ENCODE data around the gene HOOK1. TPM values are rescaled to one million over a fixed set of nuclear protein-coding genes. Genes with fewer than 3 reads are reported as not detected.
"Not testable (repeated sequence)": the region's sequence is repeated elsewhere in the genome, so short reads cannot be mapped to it uniquely, and the experiment has no call there.

HOOK1 gene
- total RNA-seq, 1 donor from 2014 or later = 4.0 TPM

DNA sequence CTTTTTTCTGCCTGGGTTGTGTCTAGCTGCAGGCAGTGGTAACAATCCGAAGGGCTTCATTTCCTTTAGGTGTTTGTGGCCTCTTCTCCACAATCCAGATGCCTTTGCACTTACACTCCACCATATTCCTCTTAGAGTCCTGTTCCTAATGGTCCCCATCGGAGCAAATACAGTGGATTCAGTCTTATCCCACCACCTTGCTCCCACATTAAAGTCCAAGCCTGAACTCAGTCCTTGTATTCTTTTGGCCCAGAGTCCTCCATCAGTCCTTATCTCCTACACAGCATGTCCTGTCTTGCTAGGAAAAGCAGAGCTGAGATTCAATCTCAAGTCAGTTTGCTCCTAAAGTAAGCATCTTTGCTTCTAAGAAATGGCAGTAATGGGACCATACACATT lies 103.0 kb downstream of the HOOK1 start:
- peaks cover 14% of the 10 kb centered on the region for H3K27me3 ChIP-seq (ENCODE audit: low read depth)
- H3K36me3 ChIP-seq = peaks cover 4% of the 10 kb centered on the region
- intact Hi-C loops (cut with micrococcal nuclease) = no loop called here
- peak overlapping the region; percentile 80 for H3K27ac ChIP-seq (replicated peaks)
- DNase-seq = no peak
- TF ChIP-seq CTCF (IDR thresholded peaks at IDR 0.05; ENCODE audit: borderline replicate concordance) = no peak
- H3K9me3 ChIP-seq (replicated peaks) = no peaks in the 10 kb centered on the region
- peak overlapping the region; percentile 1 for H3K4me3 ChIP-seq
- peaks cover 64% of the 10 kb centered on the region for H3K4me1 ChIP-seq

DNA sequence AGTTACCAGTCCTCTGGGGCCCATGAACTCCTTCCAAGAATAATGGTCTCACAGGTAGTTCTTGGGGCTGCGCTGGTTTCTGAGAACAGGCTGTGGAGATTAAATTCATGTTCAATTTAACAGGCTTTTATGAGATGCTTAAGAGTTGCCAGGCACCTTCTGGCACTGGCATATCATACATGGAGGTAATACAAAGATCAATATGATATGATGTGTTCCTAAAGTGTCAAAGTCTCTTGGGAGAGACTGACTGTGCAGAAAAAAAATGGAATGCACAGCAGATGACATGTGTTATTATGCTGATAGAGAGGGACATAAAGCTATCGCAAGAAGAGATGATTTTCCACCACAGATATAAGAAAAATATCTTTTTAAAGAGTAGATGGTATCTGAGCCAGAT lies 105.0 kb downstream of the HOOK1 start:
- intact Hi-C loops (cut with micrococcal nuclease) = no loop called here

GRCh38 chr1:59921258-59921899 lies 106.6 kb downstream of the HOOK1 start:
- peaks cover 25% of the 10 kb centered on the region for H3K27me3 ChIP-seq (ENCODE audit: low read depth)
- peaks cover 42% of the 10 kb centered on the region for H3K4me1 ChIP-seq
- peak overlapping the region; percentile 72 for H3K4me3 ChIP-seq
- peaks cover 24% of the 10 kb centered on the region for H3K9me3 ChIP-seq (replicated peaks)
- H3K27ac ChIP-seq (replicated peaks) = peak overlapping the region; percentile 80
- intact Hi-C loops (cut with micrococcal nuclease); DNase-seq; H3K36me3 ChIP-seq: not testable (repeated sequence)

More for the DNA sequence above, 105.0 kb downstream of the HOOK1 start:
- DNase-seq = no peak
- Histone ChIP-seq H3K4me3 (peak overlapping the region; percentile 72), H3K36me3 (no peaks in the 10 kb centered on the region), H3K27me3 (ENCODE audit: low read depth) (peaks cover 14% of the 10 kb centered on the region), H3K4me1 (peaks cover 55% of the 10 kb centered on the region), H3K9me3 (replicated peaks) (peaks cover 14% of the 10 kb centered on the region), H3K27ac (replicated peaks) (peak overlapping the region; percentile 80)
- no peak for TF ChIP-seq CTCF (IDR thresholded peaks at IDR 0.05; ENCODE audit: borderline replicate concordance)

GRCh38 chr1:59924653-59925052 lies 109.9 kb downstream of the HOOK1 start:
- H3K4me3 ChIP-seq = peak overlapping the region; percentile 72
- H3K9me3 ChIP-seq (replicated peaks) = peaks cover 24% of the 10 kb centered on the region
- TF ChIP-seq CTCF (IDR thresholded peaks at IDR 0.05; ENCODE audit: borderline replicate concordance) = no peak
- no peaks in the 10 kb centered on the region for H3K36me3 ChIP-seq
- H3K27ac ChIP-seq (replicated peaks) = no peak overlapping the region
- intact Hi-C loops (cut with micrococcal nuclease) = no loop called here
- DNase-seq = no peak
- H3K27me3 ChIP-seq (ENCODE audit: low read depth) = peaks cover 45% of the 10 kb centered on the region
- H3K4me1 ChIP-seq = peaks cover 17% of the 10 kb centered on the region

Other genes starting within 250 kb of the HOOK1 start
- 91.7 TPM for gene CYP2J2, start 111.8 kb downstream of the HOOK1 start, total RNA-seq

All from left ventricle myocardium inferior (tissue), 1 donor.